GM04503 (cell line): ENCODE measurements around the gene SECISBP2L.

Experiments used
- DNase-seq: peaks from one replicate; pipeline ENCODE4 v3.0.0-alpha.2; 2012; ENCODE audit warnings: low read depth

SECISBP2L gene

GRCh38 chr15:49058559-49058958 is 12.3 kb upstream of the SECISBP2L start:
- DNase-seq, result no peak

- DNase-seq, result no peak
Measured at GRCh38 chr15:49055630-49056029, 9.4 kb upstream of the SECISBP2L start.

GRCh38 chr15:49052662-49053061 is 6.4 kb upstream of the SECISBP2L start:
- no peak for DNase-seq

GRCh38 chr15:49047456-49047855 is 1.2 kb upstream of the SECISBP2L start:
- DNase-seq, result no peak

- no peak for DNase-seq
Measured at GRCh38 chr15:49045751-49046219, 461 bp downstream of the SECISBP2L start.

GRCh38 chr15:49044766-49045606 is 1.3 kb downstream of the SECISBP2L start:
- DNase-seq, result no peak

- DNase-seq, result no peak
Measured at GRCh38 chr15:49044002-49044401, 2.2 kb downstream of the SECISBP2L start.

- no peak for DNase-seq
Measured at GRCh38 chr15:49042165-49042564, 4.1 kb downstream of the SECISBP2L start.

- DNase-seq, result no peak
Measured at GRCh38 chr15:49041426-49041825, 4.8 kb downstream of the SECISBP2L start.

- DNase-seq, result no peak
Measured at GRCh38 chr15:49040151-49040550, 6.1 kb downstream of the SECISBP2L start.

- no peak for DNase-seq
Measured at GRCh38 chr15:49038382-49038781, 7.9 kb downstream of the SECISBP2L start.

GRCh38 chr15:49037546-49037940 is 8.7 kb downstream of the SECISBP2L start:
- DNase-seq, result no peak

- DNase-seq, result no peak
Measured at GRCh38 chr15:49036650-49037545, 9.3 kb downstream of the SECISBP2L start.

- no peak for DNase-seq
Measured at GRCh38 chr15:49035825-49036224, 10.4 kb downstream of the SECISBP2L start.

GRCh38 chr15:49032601-49033145 is 13.6 kb downstream of the SECISBP2L start:
- DNase-seq, result no peak

GRCh38 chr15:49031804-49032203 is 14.4 kb downstream of the SECISBP2L start:
- no peak for DNase-seq

GRCh38 chr15:49026700-49027099 is 19.5 kb downstream of the SECISBP2L start:
- no peak for DNase-seq

- no peak for DNase-seq
Measured at GRCh38 chr15:49024840-49025239, 21.4 kb downstream of the SECISBP2L start.

GRCh38 chr15:49023354-49023753 is 22.9 kb downstream of the SECISBP2L start:
- DNase-seq, result no peak

GRCh38 chr15:49015896-49016295 is 30.4 kb downstream of the SECISBP2L start:
- no peak for DNase-seq

GRCh38 chr15:48999314-48999713 is 46.9 kb downstream of the SECISBP2L start:
- no peak for DNase-seq

- no peak for DNase-seq
Measured at GRCh38 chr15:48996276-48996675, 50.0 kb downstream of the SECISBP2L start.

GRCh38 chr15:48993380-48993779 is 52.9 kb downstream of the SECISBP2L start:
- no peak for DNase-seq
